ENCODE measurements around the gene NVL. TPM values are rescaled to one million over a fixed set of nuclear protein-coding genes. Genes with fewer than 3 reads are reported as not detected.

Gene NVL
- total RNA-seq, 1 donor from 2014 or later = 46.7 TPM

GRCh38 chr1:224339442-224340033, 9.6 kb upstream of the NVL start:
- Mint-ChIP-seq H3K36me3 (no peaks in the 10 kb centered on the region), H3K4me1 (ENCODE audit: unreplicated experiment) (peaks cover 3% of the 10 kb centered on the region), H3K27me3 (no peaks in the 10 kb centered on the region), H3K4me3 (no peak overlapping the region), H3K27ac (peak overlapping the region; percentile 21), H3K9me3 (no peaks in the 10 kb centered on the region)
- no peak for DNase-seq (ENCODE audit: extremely low spot score, unreplicated experiment)
- TF ChIP-seq CTCF (conservative IDR thresholded peaks at IDR 0.05) = no peak

- H3K27me3 Mint-ChIP-seq = no peaks in the 10 kb centered on the region
- H3K9me3 Mint-ChIP-seq = no peaks in the 10 kb centered on the region
- no peak for DNase-seq (ENCODE audit: extremely low spot score, unreplicated experiment)
- no peak overlapping the region for H3K4me3 Mint-ChIP-seq
- no peak overlapping the region for H3K27ac Mint-ChIP-seq
- H3K4me1 Mint-ChIP-seq (ENCODE audit: unreplicated experiment) = peaks cover 3% of the 10 kb centered on the region
- no peaks in the 10 kb centered on the region for H3K36me3 Mint-ChIP-seq
- TF ChIP-seq CTCF (conservative IDR thresholded peaks at IDR 0.05) = no peak
These were observed 8.3 kb upstream of the NVL start for GRCh38 chr1:224338150-224338838.

- no peaks in the 10 kb centered on the region for H3K9me3 Mint-ChIP-seq
- no peaks in the 10 kb centered on the region for H3K36me3 Mint-ChIP-seq
- H3K27ac Mint-ChIP-seq = peak overlapping the region; percentile 76
- H3K27me3 Mint-ChIP-seq = no peaks in the 10 kb centered on the region
- H3K4me3 Mint-ChIP-seq = no peak overlapping the region
- peaks cover 7% of the 10 kb centered on the region for H3K4me1 Mint-ChIP-seq (ENCODE audit: unreplicated experiment)
- TF ChIP-seq CTCF (conservative IDR thresholded peaks at IDR 0.05) = no peak
- DNase-seq (ENCODE audit: extremely low spot score, unreplicated experiment) = no peak
These were observed 4.2 kb upstream of the NVL start for GRCh38 chr1:224333939-224334786.

- H3K27ac Mint-ChIP-seq = peak overlapping the region; percentile 76
- peak overlapping the region; percentile 24 for H3K4me3 Mint-ChIP-seq
- H3K4me1 Mint-ChIP-seq (ENCODE audit: unreplicated experiment) = peaks cover 11% of the 10 kb centered on the region
- TF ChIP-seq CTCF (conservative IDR thresholded peaks at IDR 0.05) = peak; percentile 76
- no peaks in the 10 kb centered on the region for H3K9me3 Mint-ChIP-seq
- H3K27me3 Mint-ChIP-seq = no peaks in the 10 kb centered on the region
- no peaks in the 10 kb centered on the region for H3K36me3 Mint-ChIP-seq
- no peak for DNase-seq (ENCODE audit: extremely low spot score, unreplicated experiment)
These were observed 3.4 kb upstream of the NVL start for GRCh38 chr1:224333309-224333926.

- H3K4me3 Mint-ChIP-seq = no peak overlapping the region
- no peaks in the 10 kb centered on the region for H3K9me3 Mint-ChIP-seq
- H3K4me1 Mint-ChIP-seq (ENCODE audit: unreplicated experiment) = peaks cover 21% of the 10 kb centered on the region
- H3K27ac Mint-ChIP-seq = no peak overlapping the region
- H3K27me3 Mint-ChIP-seq = no peaks in the 10 kb centered on the region
- no peak for TF ChIP-seq CTCF (conservative IDR thresholded peaks at IDR 0.05)
- H3K36me3 Mint-ChIP-seq = no peaks in the 10 kb centered on the region
- DNase-seq (ENCODE audit: extremely low spot score, unreplicated experiment) = no peak
These were observed 1.9 kb upstream of the NVL start for GRCh38 chr1:224331824-224332223.
